Kidney (tissue), 14 donors: ENCODE measurements around the gene FFAR3. TPM values are rescaled to one million over a fixed set of nuclear protein-coding genes. Genes with fewer than 3 reads are reported as not detected.

Experiments
- DNase-seq, 5 donors: peaks; one replicate each; pipeline ENCODE4 v3.0.0-alpha.2; 2013 to 2020
- FAIRE-seq: peaks from 2 replicates; lab custom pipeline; 2012; peaks lifted over from hg19 to GRCh38; lab: Jason Lieb, UNC
- H3K27ac ChIP-seq, 2 donors: one replicate each; pipeline ENCODE4 v1.7.0; 2013; ENCODE audit warnings: low read depth in 2 of 2, low read length in 2 of 2, inconsistent platforms in 1 of 2
- H3K27me3 ChIP-seq: one replicate; pipeline ENCODE4 v1.7.1; 2013; ENCODE audit warnings: low read length, inconsistent platforms; ENCODE audit not compliant: control insufficient read depth, insufficient read depth
- H3K36me3 ChIP-seq, 3 donors: one replicate each; pipeline versions ENCODE4 v1.7.0 to v1.7.1; 2013; ENCODE audit warnings: low read length in 3 of 3, control low read depth in 1 of 3, inconsistent platforms in 1 of 3; ENCODE audit not compliant: insufficient read depth in 3 of 3, control insufficient read depth in 2 of 3
- H3K4me1 ChIP-seq, 3 donors: one replicate each; pipeline versions ENCODE4 v1.7.0 to v1.7.1; 2013; ENCODE audit warnings: low read length in 3 of 3, inconsistent platforms in 1 of 3, low read depth in 1 of 3; ENCODE audit not compliant: control insufficient read depth in 2 of 3, insufficient read depth in 2 of 3
- H3K4me3 ChIP-seq, 3 donors: one replicate each; pipeline versions ENCODE4 v1.7.0 to v1.8.1; 2013; ENCODE audit warnings: low read length in 3 of 3, control low read depth in 1 of 3, inconsistent platforms in 1 of 3
- H3K9ac ChIP-seq, 3 donors: one replicate each; pipeline versions ENCODE4 v1.7.0 to v1.7.1; 2013; ENCODE audit warnings: low read length in 3 of 3, control low read depth in 1 of 3, inconsistent platforms in 1 of 3
- H3K9me3 ChIP-seq, 3 donors: one replicate each; pipeline versions ENCODE4 v1.7.0 to v1.7.1; 2013; ENCODE audit warnings: low read length in 3 of 3, control low read depth in 1 of 3, inconsistent platforms in 1 of 3; ENCODE audit not compliant: control insufficient read depth in 2 of 3, insufficient read depth in 1 of 3
- CTCF ChIP-seq: IDR thresholded peaks from 3 replicates; pipeline ENCODE4 v1.5.1; 2012; ENCODE audit warnings: mild to moderate bottlenecking, moderate library complexity, borderline replicate concordance; ENCODE audit not compliant: insufficient read depth; ENCODE audit errors: extremely low read depth
- intact Hi-C: fragments of 100-400 bp; cut with DNase I; formaldehyde crosslinking; loops from one replicate; pipeline ENCODE4 v1.11.1; 2022
- polyA plus RNA-seq: library from polyadenylated mRNA; stranded (reverse); fragments of 350-450 nt; fragmentation: Illumina TruSeq; extraction: RNeasy Lipid Tissue Mini Kit (QIAGEN cat#74804); gene quantifications from one replicate; pipeline ENCODE4 v1.2.3, GENCODE V29; 2014; ENCODE audit warnings: low read depth, low replicate concordance; ENCODE audit not compliant: insufficient read depth
- total RNA-seq: library from RNA; stranded (reverse); fragmentation: NEBNext Ultra II Directional; extraction: Animal tissue kit (Norgen Biotek cat#: 25700); gene quantifications from one replicate; pipeline ENCODE4 v1.2.1, GENCODE V29; 2021
- donor health status: control.
- donor health status: control.
- donor health status: control.
- donor health status: control.
- donor health status: control.
- donor health status: DM: yes; HTN: yes; CAD: no.
- donor health status: Normal renal cell carcinoma (clear cell type).

FFAR3 gene
- total and polyA plus RNA-seq, 2 donors from 2014 or later = not detected

- H3K4me1 ChIP-seq = no peaks in the 10 kb centered on the region
- no peak within 1 kb of the TSS for H3K4me3 ChIP-seq
- H3K9ac ChIP-seq = no peak within 1 kb of the TSS
- no peak within 1 kb of the TSS for H3K27ac ChIP-seq
- no peak for TF ChIP-seq CTCF
- no peaks in the 10 kb centered on the region for H3K36me3 ChIP-seq
- H3K9me3 ChIP-seq = no peaks in the 10 kb centered on the region
- intact Hi-C loops = no loop called here
- no peak for DNase-seq
- no peaks in the 10 kb centered on the region for H3K27me3 ChIP-seq
- FAIRE-seq = no peak
These were observed 29.4 kb upstream of the FFAR3 start, which contains the start of gene CD22 for GRCh38 chr19:35328851-35329285. TSS of gene CD22 (plus strand) at chr19:35329187. CDS start at chr19:35332041, 2,854 bp downstream.

- no peaks in the 10 kb centered on the region for H3K9me3 ChIP-seq
- H3K36me3 ChIP-seq = no peaks in the 10 kb centered on the region
- no peaks in the 10 kb centered on the region for H3K27me3 ChIP-seq
- H3K9ac ChIP-seq = no peak overlapping the region
- DNase-seq (no peak), FAIRE-seq (no peak)
- no peaks in the 10 kb centered on the region for H3K4me1 ChIP-seq
- H3K4me3 ChIP-seq = no peak overlapping the region
- TF ChIP-seq CTCF = no peak
- H3K27ac ChIP-seq = no peak overlapping the region
- intact Hi-C loops = no loop called here
These were observed 28.9 kb upstream of the FFAR3 start for GRCh38 chr19:35329323-35329722.

GRCh38 chr19:35330475-35330874 lies 27.8 kb upstream of the FFAR3 start:
- Histone ChIP-seq H3K27me3 (no peaks in the 10 kb centered on the region), H3K36me3 (no peaks in the 10 kb centered on the region), H3K9me3 (no peaks in the 10 kb centered on the region), H3K4me1 (no peaks in the 10 kb centered on the region), H3K4me3 (no peak overlapping the region), H3K9ac (no peak overlapping the region), H3K27ac (no peak overlapping the region)
- intact Hi-C loops = no loop called here
- DNase-seq (peak in 1 of 5 donors; percentile 27), FAIRE-seq (no peak)
- TF ChIP-seq CTCF = no peak
